Liver (tissue), 3 donors: ENCODE data around the gene IFT74.

ENCODE experiments used
- CTCF ChIP-seq: fragments of 150-350 bp; IDR thresholded peaks from 2 replicates; pipeline ENCODE4 v1.5.1; 2017; ENCODE audit warnings: improper control_type of control experiment, low read depth, low read length; ENCODE audit not compliant: missing input control
- TAF1 ChIP-seq: conservative IDR thresholded peaks from 2 replicates; pipeline ENCODE4 v1.6.1; 2016; ENCODE audit warnings: antibody characterized with exemption, mild to moderate bottlenecking
- donor health status: healthy.
- donor health status: healthy.

- no peak for TF ChIP-seq CTCF
- no peak for TF ChIP-seq TAF1
Observed at GRCh38 chr9:27019589-27019988, 63.4 kb downstream of the IFT74 start.
